Fibroblast of villous mesenchyme (primary cell): ENCODE results near the gene MCUR1. TPM values are rescaled to one million over a fixed set of nuclear protein-coding genes. Genes with fewer than 3 reads are reported as not detected.
"Not testable (repeated sequence)": the region's sequence is repeated elsewhere in the genome, so short reads cannot be mapped to it uniquely, and the experiment has no call there.

Experiments used
- DNase-seq: peaks from one replicate; pipeline ENCODE4 v3.0.0-alpha.2; 2010; ENCODE audit warnings: low read depth
- H3K4me3 ChIP-seq: 2 replicates; pipeline ENCODE4 v1.5.1; 2011; ENCODE audit warnings: low read depth, mild to moderate bottlenecking, low read length
- CTCF ChIP-seq: IDR thresholded peaks from 2 replicates; pipeline ENCODE4 v1.5.1; 2012; ENCODE audit warnings: low read depth, mild to moderate bottlenecking, low read length; ENCODE audit not compliant: insufficient read depth
- total RNA-seq: library from RNA; depleted of rRNA; stranded (reverse); fragments of >200 nt; gene quantifications from 2 replicates; pipeline ENCODE4 v1.2.3, GENCODE V29; 2012

MCUR1 gene
- 12.2 and 13.8 TPM in 2 replicates for total RNA-seq

GRCh38 chr6:13814176-13814937 lies at the start of gene MCUR1:
Gene MCUR1 (minus strand): TSS chr6:13814557. CDS start chr6:13814429, 128 bp downstream.
- peak within 1 kb of the TSS; percentile 72 for H3K4me3 ChIP-seq
- peak; percentile 78 for DNase-seq
- no peak for TF ChIP-seq CTCF

- no peak for TF ChIP-seq CTCF
- no peak for DNase-seq
- no peak overlapping the region for H3K4me3 ChIP-seq
Observed at GRCh38 chr6:13863699-13864155, 49.4 kb upstream of the MCUR1 start.

- DNase-seq, result not testable (repeated sequence)
Observed at GRCh38 chr6:13860556-13861185, 46.3 kb upstream of the MCUR1 start.

GRCh38 chr6:13859871-13860555 lies 45.7 kb upstream of the MCUR1 start:
- H3K4me3 ChIP-seq, result peak overlapping the region; percentile 29
- DNase-seq, result no peak

More at GRCh38 chr6:13860556-13861185, 46.3 kb upstream of the MCUR1 start:
- not testable (repeated sequence) for H3K4me3 ChIP-seq

GRCh38 chr6:13854716-13855250 lies 40.4 kb upstream of the MCUR1 start:
- no peak for DNase-seq
- no peak overlapping the region for H3K4me3 ChIP-seq
- no peak for TF ChIP-seq CTCF

More at GRCh38 chr6:13859871-13860555, 45.7 kb upstream of the MCUR1 start:
- no peak for TF ChIP-seq CTCF

- no peak for TF ChIP-seq CTCF
- no peak for DNase-seq
Observed at GRCh38 chr6:13853871-13854270, 39.5 kb upstream of the MCUR1 start.

GRCh38 chr6:13851803-13852202 lies 37.4 kb upstream of the MCUR1 start:
- no peak overlapping the region for H3K4me3 ChIP-seq
- DNase-seq, result no peak
- TF ChIP-seq CTCF, result no peak

More at GRCh38 chr6:13853871-13854270, 39.5 kb upstream of the MCUR1 start:
- H3K4me3 ChIP-seq, result no peak overlapping the region
